Kidney (tissue), 14 donors: Measurements from ENCODE around the gene LST1. TPM values are rescaled to one million over a fixed set of nuclear protein-coding genes. Genes with fewer than 3 reads are reported as not detected.

Experiments used
- DNase-seq, 5 donors: peaks; one replicate each; pipeline ENCODE4 v3.0.0-alpha.2; 2013 to 2020
- FAIRE-seq: peaks from 2 replicates; lab custom pipeline; 2012; peaks lifted over from hg19 to GRCh38; lab: Jason Lieb, UNC
- H3K27ac ChIP-seq, 2 donors: one replicate each; pipeline ENCODE4 v1.7.0; 2013; ENCODE audit warnings: low read depth in 2 of 2, low read length in 2 of 2, inconsistent platforms in 1 of 2
- H3K27me3 ChIP-seq: one replicate; pipeline ENCODE4 v1.7.1; 2013; ENCODE audit warnings: low read length, inconsistent platforms; ENCODE audit not compliant: control insufficient read depth, insufficient read depth
- H3K36me3 ChIP-seq, 3 donors: one replicate each; pipeline versions ENCODE4 v1.7.0 to v1.7.1; 2013; ENCODE audit warnings: low read length in 3 of 3, control low read depth in 1 of 3, inconsistent platforms in 1 of 3; ENCODE audit not compliant: insufficient read depth in 3 of 3, control insufficient read depth in 2 of 3
- H3K4me1 ChIP-seq, 3 donors: one replicate each; pipeline versions ENCODE4 v1.7.0 to v1.7.1; 2013; ENCODE audit warnings: low read length in 3 of 3, inconsistent platforms in 1 of 3, low read depth in 1 of 3; ENCODE audit not compliant: control insufficient read depth in 2 of 3, insufficient read depth in 2 of 3
- H3K4me3 ChIP-seq, 3 donors: one replicate each; pipeline versions ENCODE4 v1.7.0 to v1.8.1; 2013; ENCODE audit warnings: low read length in 3 of 3, control low read depth in 1 of 3, inconsistent platforms in 1 of 3
- H3K9ac ChIP-seq, 3 donors: one replicate each; pipeline versions ENCODE4 v1.7.0 to v1.7.1; 2013; ENCODE audit warnings: low read length in 3 of 3, control low read depth in 1 of 3, inconsistent platforms in 1 of 3
- H3K9me3 ChIP-seq, 3 donors: one replicate each; pipeline versions ENCODE4 v1.7.0 to v1.7.1; 2013; ENCODE audit warnings: low read length in 3 of 3, control low read depth in 1 of 3, inconsistent platforms in 1 of 3; ENCODE audit not compliant: control insufficient read depth in 2 of 3, insufficient read depth in 1 of 3
- CTCF ChIP-seq: IDR thresholded peaks from 3 replicates; pipeline ENCODE4 v1.5.1; 2012; ENCODE audit warnings: mild to moderate bottlenecking, moderate library complexity, borderline replicate concordance; ENCODE audit not compliant: insufficient read depth; ENCODE audit errors: extremely low read depth
- intact Hi-C: fragments of 100-400 bp; cut with DNase I; formaldehyde crosslinking; loops from one replicate; pipeline ENCODE4 v1.11.1; 2022
- polyA plus RNA-seq: library from polyadenylated mRNA; stranded (reverse); fragments of 350-450 nt; fragmentation: Illumina TruSeq; extraction: RNeasy Lipid Tissue Mini Kit (QIAGEN cat#74804); gene quantifications from one replicate; pipeline ENCODE4 v1.2.3, GENCODE V29; 2014; ENCODE audit warnings: low read depth, low replicate concordance; ENCODE audit not compliant: insufficient read depth
- total RNA-seq: library from RNA; stranded (reverse); fragmentation: NEBNext Ultra II Directional; extraction: Animal tissue kit (Norgen Biotek cat#: 25700); gene quantifications from one replicate; pipeline ENCODE4 v1.2.1, GENCODE V29; 2021
- donor health status: control.
- donor health status: control.
- donor health status: control.
- donor health status: control.
- donor health status: control.
- donor health status: DM: yes; HTN: yes; CAD: no.
- donor health status: Normal renal cell carcinoma (clear cell type).

The LST1 gene
- total and polyA plus RNA-seq, 2 donors from 2014 or later = 14.8 to 31.5 TPM

- DNase-seq (no peak), FAIRE-seq (no peak)
- H3K27ac ChIP-seq = no peak overlapping the region
- no peaks in the 10 kb centered on the region for H3K4me1 ChIP-seq
- no peaks in the 10 kb centered on the region for H3K27me3 ChIP-seq
- H3K9ac ChIP-seq = no peak overlapping the region
- H3K9me3 ChIP-seq = no peaks in the 10 kb centered on the region
- TF ChIP-seq CTCF = no peak
- intact Hi-C loops = no loop called here
- H3K4me3 ChIP-seq = no peak overlapping the region
- H3K36me3 ChIP-seq = no peaks in the 10 kb centered on the region
Measured at GRCh38 chr6:31573239-31574105, 12.6 kb upstream of the LST1 start.

GRCh38 chr6:31574106-31575061, 11.7 kb upstream of the LST1 start:
- Histone ChIP-seq H3K4me3 (no peak overlapping the region), H3K36me3 (no peaks in the 10 kb centered on the region), H3K9ac (no peak overlapping the region), H3K27ac (no peak overlapping the region), H3K27me3 (no peaks in the 10 kb centered on the region), H3K4me1 (no peaks in the 10 kb centered on the region), H3K9me3 (no peaks in the 10 kb centered on the region)
- FAIRE-seq (no peak), DNase-seq (no peak)
- TF ChIP-seq CTCF = no peak
- intact Hi-C loops = no loop called here

GRCh38 chr6:31575335-31575901, 10.7 kb upstream of the LST1 start, which contains the start of gene TNF:
TNF (plus strand) TSS chr6:31575565; CDS start chr6:31575742, 177 bp downstream.
- FAIRE-seq = no peak
- intact Hi-C loops = no loop called here
- no peaks in the 10 kb centered on the region for H3K27me3 ChIP-seq
- no peaks in the 10 kb centered on the region for H3K9me3 ChIP-seq
- H3K4me1 ChIP-seq = peaks cover 0 to 3% (median 0%) of the 10 kb centered on the region in 3 donors
- no peaks in the 10 kb centered on the region for H3K36me3 ChIP-seq
- DNase-seq = no peak
- no peak within 1 kb of the TSS for H3K27ac ChIP-seq
- H3K9ac ChIP-seq = no peak within 1 kb of the TSS
- no peak for TF ChIP-seq CTCF
- H3K4me3 ChIP-seq = peak within 1 kb of the TSS in 2 of 3 donors; percentile 36 to 37
